ENCODE data around the gene PLCD1.
"Not testable (repeated sequence)": the region's sequence is repeated elsewhere in the genome, so short reads cannot be mapped to it uniquely, and the experiment has no call there.

PLCD1 gene

DNA sequence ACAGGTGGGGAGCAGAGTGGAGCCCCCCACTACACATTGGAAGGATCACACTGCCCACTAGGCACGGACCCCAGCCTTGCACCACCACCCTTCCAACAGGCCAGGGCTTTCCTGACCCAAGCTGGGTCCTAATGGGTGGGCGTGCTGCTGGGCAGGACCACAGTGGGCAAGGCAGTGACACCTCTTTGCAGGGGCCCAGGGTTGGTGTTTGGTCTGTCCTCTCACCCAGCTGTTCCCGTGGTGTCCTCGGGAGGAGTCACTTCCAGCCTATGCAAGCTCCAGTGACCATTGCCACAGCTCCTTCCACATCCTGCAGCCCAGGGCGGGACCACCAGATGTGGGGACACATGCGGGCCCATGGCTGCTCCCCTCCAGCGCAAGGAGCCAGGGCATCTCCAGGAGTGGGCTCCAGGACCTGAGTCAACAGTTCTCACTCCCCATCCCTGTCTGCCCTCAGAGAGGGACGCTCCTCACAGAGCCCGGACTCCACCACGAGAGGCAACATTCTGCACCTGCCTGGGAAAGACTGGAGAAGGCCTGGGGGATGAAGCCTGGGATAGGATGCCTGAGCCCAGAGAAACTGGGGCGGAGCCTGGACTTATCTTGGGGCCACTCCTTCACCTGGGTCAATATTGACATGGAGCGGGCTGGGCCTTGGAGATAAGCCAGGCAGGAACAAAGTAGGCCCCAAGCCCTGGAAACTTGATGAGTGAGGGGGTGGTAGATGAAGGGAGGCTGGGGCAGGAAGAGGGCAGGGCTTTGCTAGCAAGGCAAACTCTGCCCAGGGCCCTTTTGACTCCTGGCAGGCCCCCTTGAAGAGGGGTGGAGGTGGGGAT is 42.7 kb downstream of the PLCD1 start:
- DNase-seq (ENCODE audit: low spot score) = no peak

GRCh38 chr3:37985637-37986320 is 43.7 kb downstream of the PLCD1 start:
- no peak for DNase-seq (ENCODE audit: low spot score)

- DNase-seq (ENCODE audit: low spot score) = no peak
These were observed 44.8 kb downstream of the PLCD1 start for GRCh38 chr3:37984596-37984995.

GRCh38 chr3:37984051-37984450 is 45.4 kb downstream of the PLCD1 start:
- DNase-seq (ENCODE audit: low spot score) = no peak

- no peak for DNase-seq (ENCODE audit: low spot score)
These were observed 47.1 kb downstream of the PLCD1 start for GRCh38 chr3:37982331-37982730.

DNA sequence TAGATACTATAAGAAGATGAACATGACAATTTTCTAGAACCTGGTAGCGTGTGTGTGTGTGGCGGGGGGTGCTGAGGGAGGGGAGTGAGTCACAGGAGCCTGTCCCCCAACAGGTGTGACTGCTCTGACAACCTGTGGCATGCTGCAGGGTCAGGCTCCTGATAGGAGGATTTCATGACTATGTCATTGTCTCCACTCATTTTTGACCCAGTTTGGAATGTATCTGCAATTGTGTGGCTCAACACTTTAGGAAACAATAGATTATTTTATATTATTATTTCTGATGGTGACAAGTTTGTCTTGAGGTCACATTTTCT is 48.1 kb downstream of the PLCD1 start:
- no peak for DNase-seq (ENCODE audit: low spot score)

DNA sequence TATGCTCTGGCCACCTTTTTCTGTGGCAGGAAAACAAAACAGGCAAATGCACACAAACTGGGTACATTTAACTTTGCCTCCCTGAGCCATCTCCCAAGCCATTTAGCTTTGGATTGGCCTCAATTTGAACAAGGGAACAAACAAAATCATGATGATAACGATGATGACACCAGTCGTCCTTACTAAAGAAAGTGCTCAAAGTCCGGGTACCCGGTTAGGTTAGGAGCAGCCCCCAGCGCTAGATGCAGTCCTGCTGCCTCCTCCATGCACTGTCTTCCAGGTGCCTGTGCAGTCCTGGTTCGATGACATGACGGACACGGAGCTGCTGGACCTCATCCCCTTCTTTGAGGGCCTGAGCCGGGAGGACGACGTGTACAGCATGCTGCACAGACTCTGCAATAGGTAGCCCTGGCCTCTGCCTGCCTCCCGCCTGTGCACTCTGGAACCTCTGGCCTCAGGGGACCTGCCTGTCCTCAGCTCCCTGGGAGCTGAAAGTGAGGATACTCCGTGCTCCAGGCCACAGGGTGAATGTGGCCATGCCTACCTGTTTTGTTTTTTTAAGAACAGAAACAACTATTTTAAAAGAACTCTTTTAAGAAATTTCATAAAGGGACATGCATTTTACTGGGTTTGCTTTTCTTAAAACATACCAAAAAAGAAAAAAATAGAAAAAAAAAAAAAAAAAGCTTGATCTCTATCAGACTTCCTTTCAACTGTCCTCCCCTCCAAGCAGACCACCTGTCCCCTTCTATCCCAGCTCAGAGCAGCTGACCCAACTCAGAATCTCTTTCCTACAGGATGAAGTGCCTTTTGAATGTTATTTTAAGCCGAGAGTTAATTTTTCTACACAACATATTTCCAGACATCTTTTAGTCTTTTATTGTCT is 48.7 kb downstream of the PLCD1 start:
- no peak for DNase-seq (ENCODE audit: low spot score)

DNA sequence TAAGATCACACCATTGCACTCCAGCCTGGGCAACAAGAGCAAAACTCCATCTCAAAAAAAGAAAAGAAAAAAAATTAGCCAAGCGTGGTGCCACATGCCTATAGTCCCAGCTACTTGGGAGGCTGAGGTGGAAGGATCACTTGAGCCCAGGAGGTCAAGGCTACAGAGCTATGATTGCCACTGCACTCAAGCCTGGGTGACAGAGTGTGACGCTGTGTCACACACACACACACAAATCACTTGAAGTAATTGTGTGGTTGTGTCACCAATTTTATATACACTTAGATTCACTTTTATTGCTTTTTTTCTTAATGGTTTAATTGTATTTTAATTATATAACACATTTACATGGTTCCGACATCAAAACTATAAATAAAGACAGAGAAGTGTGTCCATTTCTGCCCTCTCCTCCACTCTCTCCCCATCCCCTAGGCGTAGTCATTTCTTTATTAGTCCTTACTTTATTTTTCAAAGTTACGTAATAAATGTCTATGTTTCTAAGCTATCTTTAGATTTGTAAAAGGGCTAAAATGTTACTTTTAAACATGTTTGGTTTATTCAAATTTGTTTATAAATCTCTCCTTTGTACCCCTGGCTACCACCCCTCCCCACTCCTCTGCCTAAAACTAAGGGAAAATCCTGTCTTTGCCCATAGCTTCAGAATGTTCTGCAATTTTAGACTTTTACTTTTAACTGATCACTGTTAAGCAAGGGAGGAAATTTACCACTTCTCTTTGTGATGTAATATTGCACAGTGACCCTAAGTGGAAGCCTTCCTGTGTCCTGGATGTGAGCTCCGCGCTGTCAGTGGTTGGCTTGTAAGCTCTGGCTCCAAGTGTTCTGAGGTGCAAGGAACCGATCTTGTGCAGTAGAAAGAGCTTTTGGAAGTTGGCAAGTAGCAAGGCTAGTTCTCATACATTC is 49.6 kb downstream of the PLCD1 start:
- no peak for DNase-seq (ENCODE audit: low spot score)

DNA sequence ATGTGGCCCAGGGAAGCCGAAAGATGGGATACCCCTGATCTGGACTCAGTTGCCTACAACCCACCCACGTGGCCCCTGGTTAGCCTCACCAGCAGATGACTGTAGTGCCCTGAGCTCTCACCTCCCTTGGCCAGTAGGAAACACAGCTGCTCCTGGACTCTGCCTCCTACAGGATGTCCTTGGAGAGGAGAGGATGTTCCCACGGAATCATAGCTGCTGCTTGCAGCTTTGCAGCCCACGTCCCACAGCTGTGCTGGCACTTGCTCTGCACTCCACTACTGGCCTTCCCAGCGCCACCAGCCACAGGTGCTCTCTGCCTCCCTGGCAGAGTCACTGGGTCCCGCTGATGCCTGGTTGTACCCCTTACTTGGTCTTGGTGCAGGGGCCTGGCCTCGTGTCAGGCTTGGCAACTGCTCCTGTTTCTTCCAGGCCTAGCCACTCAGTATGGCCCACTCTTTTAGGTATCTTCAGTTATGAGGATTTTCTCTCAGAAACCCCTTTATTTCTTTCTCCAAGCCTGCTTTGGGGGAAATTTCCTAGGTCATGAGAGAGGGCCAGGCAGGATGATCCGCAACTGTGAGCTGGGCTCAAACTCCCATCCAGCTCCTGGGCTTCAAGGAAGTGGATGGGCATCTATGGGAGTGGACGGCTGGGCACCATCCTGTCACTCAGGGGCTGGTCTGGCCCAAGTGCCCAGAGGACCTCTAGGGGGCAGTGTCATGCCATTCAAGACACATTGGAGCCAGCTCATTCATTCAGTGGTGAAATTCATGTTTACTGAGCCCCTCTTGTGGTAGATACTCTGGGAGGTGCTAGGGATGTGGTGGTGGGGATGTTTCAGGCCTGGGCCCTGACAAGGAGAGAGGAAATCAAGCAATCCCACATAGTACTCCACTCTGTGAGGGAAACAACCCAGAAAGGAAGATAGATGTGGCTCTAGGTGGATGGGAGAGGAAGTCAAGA is 55.0 kb downstream of the PLCD1 start:
- DNase-seq (ENCODE audit: low spot score) = peak; percentile 87

- peak; percentile 56 for DNase-seq (ENCODE audit: low spot score)
These were observed 56.0 kb downstream of the PLCD1 start for GRCh38 chr3:37973246-37974054.

GRCh38 chr3:37972056-37972455 is 57.4 kb downstream of the PLCD1 start:
- DNase-seq (ENCODE audit: low spot score) = not testable (repeated sequence)

DNA sequence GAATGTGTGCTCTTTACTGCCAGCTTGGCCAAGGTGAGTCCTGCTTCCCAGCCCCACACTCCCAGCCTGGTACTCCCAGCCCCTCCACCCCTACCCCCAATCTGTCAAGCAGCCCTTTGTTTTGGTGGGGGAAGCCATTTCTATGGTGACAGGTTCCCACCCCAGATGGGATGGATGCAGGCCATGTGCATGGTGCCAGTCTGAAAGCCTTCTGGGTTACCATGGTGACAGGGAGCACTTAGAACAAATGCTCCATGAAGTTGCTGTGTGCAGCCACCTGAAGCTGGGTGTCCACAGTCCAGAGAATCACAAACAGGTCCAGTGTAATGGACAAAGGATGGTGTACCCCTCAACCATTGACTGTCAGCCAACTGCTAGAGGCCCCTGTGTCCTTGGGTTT is 58.0 kb downstream of the PLCD1 start:
- peak; percentile 68 for DNase-seq (ENCODE audit: low spot score)

GRCh38 chr3:37970802-37971201 is 58.6 kb downstream of the PLCD1 start:
- DNase-seq (ENCODE audit: low spot score) = no peak

DNA sequence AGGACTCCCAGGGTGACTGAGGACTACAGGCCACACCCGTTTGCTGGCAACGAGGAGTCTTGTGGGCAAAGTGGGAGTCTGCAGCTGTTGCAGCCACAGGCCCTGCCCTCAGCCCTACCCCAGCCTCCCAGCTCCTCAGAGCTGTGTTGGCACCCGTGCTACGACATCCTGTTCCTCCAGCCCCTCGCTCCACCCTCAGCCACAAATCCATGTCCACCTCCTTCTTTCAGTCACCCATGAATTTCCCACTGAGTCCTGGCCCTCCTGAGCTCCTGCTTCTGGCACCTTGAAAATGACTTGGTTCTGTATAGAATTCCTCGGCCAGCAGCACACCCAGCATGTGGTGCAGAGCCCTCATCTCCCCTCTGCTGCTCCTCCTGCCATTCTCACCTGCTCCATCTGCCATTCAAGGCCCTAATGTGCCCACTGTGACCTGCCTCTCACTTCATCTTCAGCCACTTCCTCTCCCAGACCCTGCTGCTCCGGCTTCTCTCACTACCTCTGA is 59.8 kb downstream of the PLCD1 start:
- DNase-seq (ENCODE audit: low spot score) = no peak

DNA sequence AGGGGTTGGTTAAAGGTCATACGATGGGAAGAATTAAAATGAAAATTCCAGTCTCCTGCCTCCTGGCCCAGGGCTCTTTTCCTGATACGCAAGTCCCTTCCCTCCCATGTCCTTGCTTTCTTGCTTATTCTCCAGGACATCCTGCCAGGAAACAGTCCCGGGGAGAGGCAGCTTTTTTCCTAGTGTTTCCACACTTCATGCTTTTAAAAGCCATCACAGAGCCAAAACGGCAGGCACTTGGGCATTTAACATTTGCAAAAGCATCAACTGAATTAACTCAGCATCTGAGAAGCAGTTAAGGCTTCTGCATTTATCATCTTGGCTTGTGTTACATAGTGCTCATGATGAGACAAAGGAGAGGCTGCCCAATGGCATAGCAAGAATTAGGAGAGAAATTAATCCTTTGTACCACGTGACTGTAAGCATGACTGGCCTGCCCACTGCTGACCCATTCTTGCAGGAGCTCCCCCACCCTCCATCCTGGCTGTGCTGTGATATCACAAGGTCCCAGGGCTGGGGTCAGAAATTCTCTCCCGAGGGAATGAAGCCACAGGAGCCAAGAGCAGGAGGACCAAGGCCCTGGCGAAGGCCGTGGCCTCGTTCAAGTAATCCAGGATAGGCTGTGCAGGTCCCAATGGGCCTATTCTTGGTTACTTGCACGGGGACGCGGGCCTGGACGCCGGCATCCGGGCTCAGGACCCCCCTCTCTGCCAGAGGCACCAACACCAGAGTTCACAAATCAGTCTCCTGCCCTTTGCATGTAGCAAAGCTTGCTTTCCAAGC is 60.4 kb downstream of the PLCD1 start:
- DNase-seq (ENCODE audit: low spot score) = no peak

DNA sequence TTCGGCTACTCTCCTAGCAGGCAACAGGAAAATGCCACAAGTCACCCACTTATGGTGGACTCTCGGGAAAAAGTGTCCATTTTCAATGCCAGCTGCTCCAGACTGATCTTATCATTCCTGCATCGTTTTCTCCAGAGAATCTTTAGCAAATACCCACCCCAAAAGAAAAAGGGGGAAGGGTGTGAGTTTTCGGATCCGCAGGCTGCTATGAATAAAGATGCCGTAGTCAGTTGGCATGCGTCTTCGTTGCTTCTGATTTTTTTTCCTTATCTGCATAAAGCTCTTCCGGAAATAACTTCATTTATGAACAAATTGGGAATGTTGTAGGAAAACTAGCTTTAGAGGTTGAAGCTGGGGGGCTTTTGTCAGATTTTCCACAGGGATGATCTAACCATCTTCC is 61.2 kb downstream of the PLCD1 start:
- no peak for DNase-seq (ENCODE audit: low spot score)

DNA sequence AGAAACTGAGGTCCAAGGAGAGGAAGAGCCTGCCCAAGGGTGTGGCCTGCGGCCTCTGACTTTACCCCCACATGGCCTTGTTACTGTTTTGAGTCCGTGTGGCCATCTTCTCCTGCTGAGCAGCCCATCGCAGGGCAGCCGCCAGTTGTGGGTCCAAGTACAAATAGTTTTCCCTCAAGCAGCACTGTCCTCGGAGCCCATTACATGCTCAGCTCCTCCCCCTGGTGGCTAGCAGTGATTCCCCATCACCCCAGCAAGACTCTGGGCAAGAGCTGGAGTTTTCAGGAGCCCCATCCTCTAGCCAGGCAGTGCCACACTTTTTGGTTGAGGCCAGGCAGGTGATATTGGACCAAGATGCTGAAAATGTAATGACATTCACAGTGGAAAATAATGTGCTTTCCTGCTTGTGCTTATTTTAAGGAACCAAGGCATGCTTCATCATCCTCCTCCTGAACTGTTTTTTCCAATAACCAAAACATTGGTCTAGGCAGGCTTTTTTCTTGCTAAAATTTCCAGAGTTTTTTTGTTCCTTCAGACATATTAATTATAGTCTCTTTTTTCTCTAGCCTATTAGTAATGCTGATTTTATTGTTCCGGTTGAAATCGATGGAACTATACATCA is 62.1 kb downstream of the PLCD1 start:
- DNase-seq (ENCODE audit: low spot score) = peak; percentile 70

DNA sequence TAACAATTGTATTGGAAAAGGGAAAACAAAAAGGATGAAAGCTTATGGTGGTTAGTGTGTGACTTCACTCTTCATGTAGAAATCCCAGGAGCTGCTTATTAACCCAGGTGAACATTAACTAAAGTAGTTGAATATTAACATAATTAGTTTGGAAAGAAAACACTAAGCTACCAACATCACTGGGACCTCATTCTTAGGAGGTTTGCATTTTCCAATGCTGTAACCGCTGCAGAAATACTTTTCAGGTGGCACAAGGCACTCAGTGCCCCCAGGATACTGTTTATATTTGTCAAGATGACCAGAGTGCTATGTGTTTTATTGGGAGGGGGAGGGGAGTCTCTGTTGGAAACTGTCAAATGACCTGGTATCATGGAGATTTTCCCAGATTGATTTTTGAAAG is 64.7 kb downstream of the PLCD1 start:
- no peak for DNase-seq (ENCODE audit: low spot score)

Data from Ammon's horn (tissue), 1 donor.